ENCODE data around the gene CCDC197. TPM values are rescaled to one million over a fixed set of nuclear protein-coding genes. Genes with fewer than 3 reads are reported as not detected.

Gene CCDC197
- total and polyA plus RNA-seq, 4 donors = not detected

GRCh38 chr14:93954900-93955849 lies 41.9 kb upstream of the CCDC197 start:
- H3K9me3 ChIP-seq (ENCODE audit: control insufficient read depth in 4 of 4, low read length in 3 of 4) = no peaks in the 10 kb centered on the region
- no peak overlapping the region for H3K4me3 ChIP-seq (ENCODE audit: low read depth in 1 of 3, low read length in 3 of 3)
- DNase-seq (ENCODE audit: low spot score) = no peak
- no peaks in the 10 kb centered on the region for H3K27me3 ChIP-seq (ENCODE audit: control insufficient read depth in 4 of 4, insufficient read depth in 4 of 4, low read length in 3 of 4)
- 50% methylated on average over 19 of the region's 19 CpGs for WGBS
- TF ChIP-seq GABPA (IDR thresholded peaks at IDR 0.05 in 1 of 2, conservative IDR thresholded peaks at IDR 0.05 in 1 of 2) (no peak), NR2F2 (IDR thresholded peaks at IDR 0.05) (no peak), SP1 (IDR thresholded peaks at IDR 0.05) (no peak), RAD21 (IDR thresholded peaks at IDR 0.05) (no peak), HNF4A (conservative IDR thresholded peaks at IDR 0.05) (no peak), RXRA (IDR thresholded peaks at IDR 0.05) (no peak), TAF1 (conservative IDR thresholded peaks at IDR 0.05) (no peak), FOXA1 (IDR thresholded peaks at IDR 0.05) (no peak), CTCF (IDR thresholded peaks at IDR 0.05; ENCODE audit: low read depth, low read length, missing input control) (no peak), ZBTB33 (IDR thresholded peaks at IDR 0.05) (no peak)
- peaks cover 3 to 13% (median 9%) of the 10 kb centered on the region in 4 donors for H3K4me1 ChIP-seq (ENCODE audit: control insufficient read depth in 4 of 4, insufficient read depth in 4 of 4, low read length in 3 of 4)
- no peaks in the 10 kb centered on the region for H3K36me3 ChIP-seq (ENCODE audit: control insufficient read depth in 4 of 4, insufficient read depth in 3 of 4, low read depth in 1 of 4, low read length in 3 of 4)
- H3K9ac ChIP-seq (ENCODE audit: low read depth in 1 of 2, low read length in 2 of 2) = no peak overlapping the region
- peak overlapping the region; percentile 31 to 48 for H3K27ac ChIP-seq (ENCODE audit: low read depth in 1 of 2, low read length in 2 of 2)

- Histone ChIP-seq H3K4me1 (ENCODE audit: control insufficient read depth in 4 of 4, insufficient read depth in 4 of 4, low read length in 3 of 4) (peaks cover 3 to 13% (median 9%) of the 10 kb centered on the region in 4 donors), H3K9me3 (ENCODE audit: control insufficient read depth in 4 of 4, low read length in 3 of 4) (no peaks in the 10 kb centered on the region), H3K27ac (ENCODE audit: low read depth in 1 of 2, low read length in 2 of 2) (no peak overlapping the region), H3K9ac (ENCODE audit: low read depth in 1 of 2, low read length in 2 of 2) (no peak overlapping the region), H3K4me3 (ENCODE audit: low read depth in 1 of 3, low read length in 3 of 3) (no peak overlapping the region), H3K27me3 (ENCODE audit: control insufficient read depth in 4 of 4, insufficient read depth in 4 of 4, low read length in 3 of 4) (no peaks in the 10 kb centered on the region), H3K36me3 (ENCODE audit: control insufficient read depth in 4 of 4, insufficient read depth in 3 of 4, low read depth in 1 of 4, low read length in 3 of 4) (no peaks in the 10 kb centered on the region)
- no peak for DNase-seq (ENCODE audit: low spot score)
- WGBS = 41% methylated on average over 8 of the region's 8 CpGs
- TF ChIP-seq NR2F2 (IDR thresholded peaks at IDR 0.05) = no peak
- TF ChIP-seq YY1 (IDR thresholded peaks at IDR 0.05) = no peak
- no peak for TF ChIP-seq ATF3 (IDR thresholded peaks at IDR 0.05)
- TF ChIP-seq RXRA (IDR thresholded peaks at IDR 0.05) = no peak
- no peak for TF ChIP-seq MAX (IDR thresholded peaks at IDR 0.05)
- TF ChIP-seq REST (IDR thresholded peaks at IDR 0.05) = no peak
- no peak for TF ChIP-seq HNF4A (conservative IDR thresholded peaks at IDR 0.05)
- TF ChIP-seq GABPA (IDR thresholded peaks at IDR 0.05 in 1 of 2, conservative IDR thresholded peaks at IDR 0.05 in 1 of 2) = no peak
- TF ChIP-seq FOXA2 (IDR thresholded peaks at IDR 0.05) = no peak
- TF ChIP-seq RAD21 (IDR thresholded peaks at IDR 0.05) = no peak
- no peak for TF ChIP-seq SP1 (IDR thresholded peaks at IDR 0.05)
- no peak for TF ChIP-seq ZBTB33 (IDR thresholded peaks at IDR 0.05)
- TF ChIP-seq TAF1 (conservative IDR thresholded peaks at IDR 0.05) = no peak
- no peak for TF ChIP-seq CTCF (IDR thresholded peaks at IDR 0.05; ENCODE audit: low read depth, low read length, missing input control)
- no peak for TF ChIP-seq EGR1 (IDR thresholded peaks at IDR 0.05; ENCODE audit: low read depth in 2 of 2)
Measured at GRCh38 chr14:93955850-93956481, 41.1 kb upstream of the CCDC197 start.
